Stimulated activated CD4-positive, alpha-beta T cell treated with anti-CD3 and anti-CD28 coated beads, Interleukin-4, amount 100 ng/mL, for 1 hour (primary cell): ENCODE measurements around the gene TRIM41.

Experiments
- DNase-seq: peaks from one replicate; pipeline ENCODE4 v3.0.0-alpha.2; 2020

TRIM41 gene

DNA sequence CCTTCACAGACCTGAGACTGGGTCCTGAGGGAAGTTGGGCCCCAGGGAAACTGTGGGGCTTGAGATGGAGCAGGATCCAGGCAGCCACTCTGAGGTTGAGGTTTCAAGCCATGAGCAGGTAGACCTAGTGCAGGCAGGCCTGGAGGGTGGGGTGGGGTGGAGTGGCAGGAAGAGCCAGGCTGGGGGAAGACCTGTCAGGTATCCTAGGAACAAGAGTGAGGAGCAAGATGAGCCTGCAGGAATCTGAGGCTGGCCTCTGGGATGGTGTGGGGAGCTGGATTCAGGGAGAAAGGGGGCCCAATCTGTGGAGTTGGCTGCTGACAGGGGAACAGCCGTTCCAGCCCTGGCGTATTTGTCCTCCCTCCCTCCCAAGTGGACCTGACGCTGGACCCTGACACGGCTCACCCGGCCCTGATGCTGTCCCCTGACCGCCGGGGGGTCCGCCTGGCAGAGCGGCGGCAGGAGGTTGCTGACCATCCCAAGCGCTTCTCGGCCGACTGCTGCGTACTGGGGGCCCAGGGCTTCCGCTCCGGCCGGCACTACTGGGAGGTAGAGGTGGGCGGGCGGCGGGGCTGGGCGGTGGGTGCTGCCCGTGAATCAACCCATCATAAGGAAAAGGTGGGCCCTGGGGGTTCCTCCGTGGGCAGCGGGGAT is 10.8 kb downstream of the TRIM41 start:
- no peak for DNase-seq

DNA sequence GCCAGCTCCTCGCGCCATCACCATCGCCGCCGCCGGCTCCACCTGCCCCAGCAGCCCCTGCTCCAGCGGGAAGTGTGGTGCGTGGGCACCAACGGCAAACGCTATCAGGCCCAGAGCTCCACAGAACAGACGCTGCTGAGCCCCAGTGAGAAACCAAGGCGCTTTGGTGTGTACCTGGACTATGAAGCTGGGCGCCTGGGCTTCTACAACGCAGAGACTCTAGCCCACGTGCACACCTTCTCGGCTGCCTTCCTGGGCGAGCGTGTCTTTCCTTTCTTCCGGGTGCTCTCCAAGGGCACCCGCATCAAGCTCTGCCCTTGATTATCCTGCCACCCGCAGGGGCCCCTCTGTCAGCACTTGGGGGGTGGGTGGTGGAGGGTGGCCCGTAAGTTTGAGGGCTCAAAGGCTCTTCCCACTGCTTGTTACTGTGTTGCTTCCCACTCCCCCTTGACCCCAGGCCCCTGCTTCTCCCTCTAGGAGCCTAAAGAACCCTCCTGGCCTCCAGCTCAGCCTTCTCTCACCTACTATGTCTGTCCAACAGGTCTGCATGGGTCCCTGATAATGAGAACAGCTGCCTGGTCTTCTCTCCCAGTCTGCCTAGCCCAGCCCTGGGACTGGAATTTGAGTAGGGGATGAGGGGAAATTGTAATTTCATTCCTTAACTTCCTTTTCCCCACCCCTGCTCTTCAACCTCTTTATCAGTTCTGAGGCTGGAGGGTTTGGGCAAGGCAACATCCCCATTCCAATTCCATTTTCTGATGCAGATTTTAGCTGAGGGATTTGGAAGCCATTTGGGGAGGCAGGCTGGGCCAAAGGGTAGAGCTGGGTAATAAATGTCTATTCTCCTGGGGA is 11.6 kb downstream of the TRIM41 start:
- DNase-seq: no peak

DNA sequence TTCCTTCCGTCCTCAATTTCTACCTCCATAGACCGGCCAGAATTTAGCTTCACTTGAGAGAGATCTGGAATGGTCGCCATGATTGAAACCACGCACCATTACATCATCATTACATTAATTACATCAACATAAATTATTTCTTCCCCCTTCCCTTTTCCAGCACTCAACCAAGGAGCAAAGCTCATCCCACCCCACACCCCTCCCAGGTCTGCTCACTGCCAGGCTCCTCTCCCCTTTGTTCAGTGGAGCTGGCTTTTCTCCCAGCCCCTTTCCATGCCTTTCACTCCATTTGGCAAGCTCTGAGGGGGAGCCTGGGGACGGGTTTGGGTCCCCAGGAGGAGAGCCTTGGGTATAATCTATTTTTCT is 12.2 kb downstream of the TRIM41 start:
- no peak for DNase-seq

DNA sequence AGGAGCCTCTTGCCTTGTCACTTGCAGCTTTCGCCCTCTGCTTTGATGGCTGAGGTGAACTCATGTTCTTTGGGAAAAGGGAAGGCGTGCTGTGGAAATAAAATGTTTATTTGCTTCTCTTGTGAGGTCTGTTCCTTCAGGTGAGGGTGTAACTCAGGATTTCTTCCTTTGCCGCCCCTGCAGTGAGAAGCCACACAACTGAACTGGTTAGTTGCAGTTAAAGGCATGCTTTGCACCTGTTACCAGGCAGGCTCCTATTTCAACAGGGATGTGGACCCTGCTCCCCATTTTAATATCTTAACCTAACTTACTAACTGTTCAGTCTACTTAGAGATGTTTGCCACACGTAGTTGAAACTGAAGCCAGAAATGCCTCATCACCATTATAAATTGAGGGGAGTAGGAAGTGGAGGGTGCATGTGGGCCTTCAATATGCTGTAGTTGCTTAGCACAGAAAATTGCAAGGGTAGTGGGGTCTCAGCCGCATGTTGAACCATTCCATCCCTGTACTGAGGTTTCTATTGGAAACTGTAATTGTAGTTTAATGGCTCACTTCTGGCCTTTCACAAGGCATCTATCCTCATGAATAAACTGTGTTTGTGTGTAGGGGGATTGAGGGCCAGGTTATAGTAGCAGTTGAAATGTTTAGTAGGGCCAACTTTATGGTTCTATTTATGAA is 12.7 kb downstream of the TRIM41 start:
- no peak for DNase-seq

DNA sequence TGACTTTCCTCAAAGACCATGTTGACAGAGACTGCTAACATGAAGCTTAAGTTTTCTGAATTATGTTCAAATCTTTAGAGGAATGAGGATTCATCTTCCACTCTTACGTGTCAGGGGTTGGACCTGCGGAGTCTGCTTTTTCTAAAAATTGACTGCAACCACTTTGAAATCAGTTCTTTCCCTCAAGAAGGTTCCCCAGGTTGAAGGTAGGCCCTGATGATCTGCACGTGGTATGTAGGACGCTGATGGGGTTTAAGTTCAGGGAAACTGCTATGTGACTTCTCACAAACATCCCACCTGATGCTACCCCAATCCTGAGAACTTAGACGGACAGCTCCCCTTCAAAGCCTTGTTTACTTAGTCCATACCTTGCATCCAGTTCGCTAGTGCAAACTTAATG is 13.4 kb downstream of the TRIM41 start:
- no peak for DNase-seq

DNA sequence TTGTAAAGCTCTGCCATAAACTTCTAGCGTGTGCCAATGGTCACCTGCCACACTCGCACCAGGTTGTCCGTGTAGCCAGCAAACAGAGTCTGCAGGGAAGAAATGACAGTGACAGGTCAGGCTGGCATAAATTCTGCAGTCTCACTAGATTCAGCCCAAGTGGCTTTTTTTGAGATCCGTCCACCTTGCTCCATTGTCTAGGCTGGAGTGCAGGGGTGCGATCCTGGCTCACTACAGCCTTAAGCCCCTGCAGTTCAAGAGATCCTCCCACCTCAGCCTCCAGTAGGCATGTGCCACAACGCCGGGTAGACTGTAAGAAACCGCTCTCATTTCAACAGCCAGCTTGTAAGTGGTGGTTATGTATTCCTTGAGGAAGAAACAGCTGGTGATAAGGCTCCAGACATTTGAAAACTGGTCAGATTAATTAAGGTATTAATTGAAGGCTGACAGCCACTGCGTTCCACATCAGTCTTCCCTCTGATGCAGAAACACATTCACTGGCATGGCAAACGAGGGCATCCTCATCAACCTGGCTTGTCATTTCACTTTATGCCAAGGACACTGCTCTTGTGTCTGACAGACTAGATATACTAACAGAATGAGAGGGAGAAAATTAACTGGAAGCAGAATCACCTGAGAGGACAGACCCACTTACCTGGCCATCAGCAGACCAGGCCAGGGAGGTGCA is 14.0 kb downstream of the TRIM41 start:
- DNase-seq: no peak

DNA sequence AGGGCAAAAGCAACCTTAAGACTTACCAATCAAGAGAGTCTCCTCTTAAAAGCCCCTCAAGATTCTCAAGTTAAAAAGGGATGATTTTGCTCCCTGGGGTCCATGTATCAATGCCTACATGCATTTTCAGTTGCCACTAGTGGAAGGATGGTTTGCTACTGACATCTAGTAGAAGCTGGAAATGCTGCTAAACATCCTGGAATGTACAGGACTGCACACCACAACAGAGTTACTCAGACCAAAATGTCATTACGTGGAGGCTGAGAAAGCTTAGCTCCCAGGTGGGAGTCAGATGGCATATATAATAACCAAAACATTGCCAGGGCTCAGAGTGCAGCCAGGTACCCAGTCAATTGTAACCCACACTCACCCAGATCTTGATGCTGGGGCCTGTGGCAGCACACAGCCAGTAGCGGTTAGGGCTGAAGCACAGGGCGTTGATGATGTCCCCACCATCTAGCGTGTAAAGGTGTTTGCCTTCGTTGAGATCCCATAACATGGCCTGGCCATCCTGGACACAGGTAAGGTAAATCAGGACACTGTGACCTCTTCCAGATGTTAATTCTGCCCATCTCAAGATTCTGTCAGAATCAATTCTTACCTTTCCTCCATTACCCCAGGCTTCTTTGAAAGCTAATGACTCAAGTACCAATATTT is 14.8 kb downstream of the TRIM41 start:
- no peak for DNase-seq

DNA sequence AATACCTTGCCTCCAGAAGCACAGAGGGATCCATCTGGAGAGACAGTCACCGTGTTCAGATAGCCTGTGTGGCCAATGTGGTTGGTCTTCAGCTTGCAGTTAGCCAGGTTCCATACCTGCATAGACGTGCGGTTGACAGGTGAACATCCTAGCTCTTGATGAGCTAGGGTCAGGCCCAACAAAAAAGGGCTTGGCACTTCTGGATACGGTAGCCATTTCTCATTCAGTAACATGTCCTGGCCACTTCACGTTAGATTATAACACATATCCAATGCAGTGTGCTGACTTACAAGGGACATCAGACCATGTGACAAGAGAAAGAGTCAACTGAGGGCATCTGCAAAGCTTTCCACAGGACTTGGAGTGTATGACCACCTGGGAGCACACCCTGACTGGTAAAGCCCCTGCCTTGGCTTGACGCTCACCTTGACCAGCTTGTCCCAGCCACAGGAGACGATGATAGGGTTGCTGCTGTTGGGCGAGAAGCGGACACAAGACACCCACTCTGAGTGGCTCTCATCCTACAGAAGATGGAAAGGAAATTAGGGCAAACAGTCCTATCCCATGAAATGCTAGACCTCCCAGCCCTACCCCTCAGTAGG is 16.1 kb downstream of the TRIM41 start:
- DNase-seq: no peak

DNA sequence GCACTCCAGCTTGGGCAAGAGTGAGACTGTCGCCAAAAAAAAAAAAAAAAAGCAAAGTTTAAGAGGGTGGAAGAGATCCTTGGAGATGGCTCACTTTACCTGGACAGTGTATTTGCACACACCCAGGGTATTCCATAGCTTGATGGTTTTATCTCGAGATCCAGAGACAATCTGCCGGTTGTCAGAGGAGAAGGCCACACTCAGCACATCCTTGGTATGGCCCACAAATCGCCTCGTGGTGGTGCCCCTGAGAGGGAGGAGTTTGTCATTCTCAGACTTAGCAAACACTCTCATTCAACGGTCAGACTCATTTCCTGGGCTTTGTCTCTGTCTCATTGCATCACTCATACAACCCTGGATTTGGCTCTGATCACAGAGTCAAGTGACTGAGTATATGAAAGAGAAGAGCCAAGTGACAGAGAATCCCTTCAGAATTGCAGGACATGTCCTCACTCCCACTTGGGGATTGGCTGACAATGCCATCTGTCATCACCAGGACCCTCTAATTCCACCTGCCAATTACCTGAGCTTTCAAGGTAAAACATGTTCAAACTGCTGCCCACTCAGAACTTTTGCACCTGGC is 18.4 kb downstream of the TRIM41 start:
- DNase-seq: peak; percentile 48

DNA sequence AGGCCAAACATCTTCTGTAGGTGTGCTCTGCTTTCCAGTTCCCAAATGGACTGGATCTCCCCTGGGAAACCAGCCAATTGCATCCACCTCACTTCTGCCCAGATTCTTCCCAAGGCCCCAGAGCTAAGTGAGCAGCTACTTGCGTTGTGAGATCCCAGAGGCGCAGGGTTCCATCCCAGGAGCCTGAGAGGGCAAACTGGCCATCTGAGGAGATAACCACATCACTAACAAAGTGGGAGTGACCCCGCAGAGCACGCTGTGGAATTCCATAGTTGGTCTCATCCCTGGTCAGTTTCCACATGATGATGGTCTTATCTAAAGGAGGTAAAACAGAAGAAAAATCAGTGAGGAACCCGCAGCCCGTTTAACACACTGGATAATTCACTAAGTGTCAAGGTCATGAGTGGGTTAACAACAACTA is 19.0 kb downstream of the TRIM41 start:
- no peak for DNase-seq

DNA sequence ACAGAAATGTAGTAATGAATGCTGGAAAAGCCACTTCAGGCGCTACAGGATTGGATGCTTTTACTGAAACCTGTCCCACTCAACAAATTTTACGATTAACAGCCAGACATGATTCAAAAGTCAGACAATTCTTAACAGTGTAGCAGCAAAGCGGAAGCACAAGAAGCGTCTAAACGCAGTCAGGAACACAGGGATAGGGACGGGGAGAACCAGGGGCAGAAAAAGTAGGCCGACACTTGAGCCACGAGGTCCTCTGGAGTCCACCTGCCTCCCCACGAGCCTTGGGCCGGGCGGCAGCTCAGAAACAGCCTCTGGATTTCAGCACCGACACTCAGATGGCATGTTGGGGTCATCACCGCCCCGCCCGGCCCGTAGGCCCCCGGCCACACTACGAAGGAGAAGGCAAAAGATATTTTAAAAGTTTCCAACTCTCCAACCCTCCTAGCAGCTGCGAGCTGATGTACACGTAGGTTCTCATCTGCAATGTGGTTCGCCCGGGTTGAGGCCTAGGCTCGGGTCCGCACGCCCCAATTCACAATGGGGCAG is 20.0 kb downstream of the TRIM41 start:
- DNase-seq: no peak

DNA sequence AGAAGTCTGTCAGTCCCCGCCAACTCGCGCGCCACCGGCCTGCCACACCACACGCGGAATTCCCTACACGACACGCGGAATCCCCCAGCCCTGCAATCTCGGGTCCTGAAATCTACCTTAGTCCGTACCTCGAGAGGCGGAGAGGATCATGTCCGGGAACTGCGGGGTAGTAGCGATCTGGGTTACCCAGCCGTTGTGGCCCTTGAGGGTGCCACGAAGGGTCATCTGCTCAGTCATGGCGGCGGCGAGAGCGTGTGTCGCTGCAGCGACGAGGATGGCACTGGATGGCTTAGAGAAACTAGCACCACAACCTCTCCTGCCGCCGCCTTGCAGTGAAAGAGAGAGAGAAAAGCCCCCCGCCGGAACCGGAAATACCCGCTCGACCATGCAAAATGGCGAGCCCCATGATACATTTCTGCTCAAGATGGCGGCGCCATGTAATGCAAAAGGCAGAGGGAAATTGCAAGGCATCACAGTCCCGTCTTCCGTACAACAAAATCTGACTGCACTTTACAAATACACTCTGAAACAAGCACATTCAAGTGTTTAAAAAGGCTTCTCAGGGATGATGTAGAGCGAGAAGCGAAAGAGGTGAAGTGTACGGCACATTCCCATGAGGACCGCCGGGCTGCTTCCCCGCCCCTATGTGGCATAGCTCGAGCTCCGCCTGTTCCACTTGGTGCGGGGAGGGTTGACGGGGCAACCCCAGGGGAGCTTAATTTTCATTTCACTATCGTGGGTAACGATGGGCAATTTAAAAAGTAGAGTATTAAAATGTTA is 20.7 kb downstream of the TRIM41 start, which contains the start of gene RACK1:
Gene RACK1, minus strand, starts transcription at position 343 of the 780 bp plus-strand sequence. Its CDS starts 106 bp downstream, at position 237.
- DNase-seq: peak; percentile 87

DNA sequence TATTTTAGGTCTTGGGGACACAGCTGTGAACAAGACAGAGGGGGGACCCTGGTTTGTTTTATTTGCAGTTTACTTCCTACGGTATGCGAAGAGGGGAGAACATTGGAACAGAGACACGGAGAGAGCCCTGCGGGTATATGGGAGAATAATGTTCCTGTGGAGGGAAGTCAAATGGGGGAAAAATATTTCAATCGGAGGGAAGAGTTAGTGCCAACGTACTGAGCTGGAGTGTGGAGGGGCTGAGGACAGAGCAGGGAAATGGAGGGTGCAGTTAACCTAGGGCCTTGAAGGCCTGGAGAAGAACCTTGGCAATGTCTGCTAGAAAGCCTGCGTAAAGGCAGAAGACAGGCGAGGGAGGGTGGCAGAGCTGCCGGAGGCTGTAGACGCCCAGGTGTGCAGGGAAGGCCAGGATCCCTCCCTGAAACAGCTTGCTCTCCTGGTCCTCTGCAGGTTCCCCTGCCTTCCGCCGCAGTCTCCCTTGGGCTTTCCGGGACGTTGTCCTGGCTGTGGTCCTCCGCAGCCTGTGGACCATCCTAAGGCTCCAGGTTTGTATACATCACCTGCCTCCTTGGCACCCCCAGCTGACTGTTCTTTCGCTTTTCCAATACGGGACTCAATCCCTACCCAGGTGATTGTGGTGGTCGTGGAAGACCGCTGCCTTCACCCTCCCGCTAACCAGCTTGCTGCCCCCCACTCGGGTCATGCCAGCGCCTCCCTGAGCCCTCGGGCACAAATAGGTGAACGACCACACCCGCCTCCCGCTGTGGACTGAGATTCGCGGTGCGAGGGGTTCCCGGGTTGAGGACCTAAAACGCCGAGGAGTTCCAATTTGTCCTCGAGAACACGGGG is 22.6 kb downstream of the TRIM41 start:
- DNase-seq: no peak

DNA sequence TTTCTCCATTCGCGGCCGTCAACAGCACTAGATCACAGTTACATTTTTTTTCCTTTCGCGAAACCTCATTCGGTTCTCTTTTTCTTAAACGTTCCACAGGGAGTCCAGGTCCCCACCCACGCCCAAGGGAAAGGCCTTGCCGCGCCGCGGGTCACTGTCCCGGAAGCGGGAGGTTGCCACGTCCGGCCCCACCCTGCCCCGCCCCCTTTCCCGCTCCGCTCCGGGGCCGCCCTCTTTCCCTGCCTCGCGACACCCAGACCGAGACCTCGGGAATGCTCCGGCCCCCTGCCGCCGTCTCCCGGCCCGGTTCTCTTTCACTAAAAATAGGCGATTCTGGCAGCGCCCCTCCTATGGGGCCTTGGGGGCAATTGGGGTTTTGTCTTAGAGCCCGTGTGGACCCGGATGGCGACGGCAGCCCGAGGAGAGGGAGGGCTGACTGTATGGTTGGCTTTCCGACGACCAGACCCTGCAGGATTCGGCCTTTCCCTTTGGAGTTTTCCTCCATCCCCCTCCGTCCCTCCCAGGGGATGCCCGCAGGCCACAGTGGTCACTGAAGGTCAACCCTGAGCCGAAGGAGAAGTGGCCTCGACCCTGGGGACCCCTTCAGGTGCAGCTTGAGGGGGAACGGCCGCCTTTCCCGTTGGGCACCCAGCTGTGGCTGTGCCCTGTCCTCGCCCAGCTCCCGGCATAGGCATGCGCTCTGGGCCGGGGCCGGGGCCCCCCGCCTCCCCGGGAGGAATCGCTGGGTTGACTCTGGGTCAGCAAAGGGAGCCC is 23.4 kb downstream of the TRIM41 start:
- DNase-seq: peak; percentile 73

DNA sequence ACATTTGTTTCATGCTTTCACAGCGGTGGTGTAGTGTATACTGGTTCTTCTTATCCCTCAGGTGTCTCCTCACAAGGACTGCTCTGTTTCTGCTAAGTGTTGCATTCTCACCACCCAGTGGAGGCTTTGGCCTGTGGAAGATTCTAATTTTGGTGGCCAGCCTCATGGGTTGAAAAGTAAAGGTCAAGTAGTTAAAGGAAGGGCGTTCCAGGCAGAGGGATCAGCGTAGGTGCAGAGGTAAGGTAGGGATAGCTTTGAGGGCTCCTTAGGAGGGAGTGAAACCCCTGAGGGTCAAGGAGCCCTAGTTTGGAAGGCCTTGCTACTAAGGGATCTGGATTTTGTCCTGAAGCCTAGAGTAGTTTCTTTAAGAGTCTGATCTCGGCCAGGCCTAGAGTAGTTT is 25.2 kb downstream of the TRIM41 start:
- no peak for DNase-seq

DNA sequence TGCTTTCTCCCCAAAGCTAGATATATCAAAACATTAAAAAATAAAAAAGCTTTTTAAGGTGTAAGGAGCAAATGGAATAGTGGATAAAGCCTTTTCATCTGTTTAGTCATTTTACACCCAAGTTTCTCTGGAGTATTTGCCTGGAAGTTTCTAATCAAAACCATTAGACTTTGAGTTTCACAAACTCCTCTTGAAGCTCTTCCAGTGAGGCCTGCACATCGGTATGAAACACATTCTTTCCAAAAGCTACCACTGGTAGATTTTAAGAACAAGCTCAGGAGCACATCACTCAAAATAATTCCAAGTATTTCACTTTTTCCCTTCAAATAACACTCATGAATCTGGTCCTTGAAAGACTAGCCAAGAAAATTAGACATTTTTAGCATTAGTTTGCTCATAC is 32.2 kb downstream of the TRIM41 start:
- no peak for DNase-seq

DNA sequence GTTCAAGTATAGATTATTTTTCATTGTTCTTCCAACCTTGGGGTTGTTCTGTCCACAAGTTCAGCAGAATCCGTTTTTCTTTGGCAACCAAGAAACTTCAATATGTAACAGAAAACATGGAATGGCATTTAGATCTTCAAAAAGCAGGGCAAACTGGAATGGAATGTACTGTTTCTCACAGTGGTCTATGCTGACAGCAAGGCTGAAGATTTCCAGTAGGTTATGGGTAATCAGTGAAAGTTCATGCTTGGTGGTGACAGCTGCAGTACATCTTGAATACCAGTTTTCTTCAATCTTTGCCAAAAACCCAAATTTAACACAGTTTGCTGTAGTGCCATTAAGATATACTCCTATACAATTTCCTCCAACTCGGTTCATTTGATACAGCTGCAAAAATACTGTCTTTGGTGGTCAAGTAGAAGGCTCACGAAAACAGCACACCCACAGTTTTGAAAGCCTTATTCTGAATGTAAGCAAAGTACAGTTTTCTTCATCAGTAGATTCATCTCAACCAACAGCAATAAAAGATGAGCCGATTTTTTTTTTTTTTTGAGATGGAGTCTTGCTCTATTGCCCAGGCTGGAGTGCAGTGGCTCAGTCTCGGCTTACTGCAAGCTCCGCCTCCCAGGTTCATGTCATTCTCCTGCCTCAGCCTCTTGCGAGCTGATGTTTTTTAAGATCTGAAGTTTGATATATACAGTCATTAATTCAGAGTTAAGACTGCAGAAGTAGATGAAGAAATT is 32.9 kb downstream of the TRIM41 start:
- DNase-seq: no peak

DNA sequence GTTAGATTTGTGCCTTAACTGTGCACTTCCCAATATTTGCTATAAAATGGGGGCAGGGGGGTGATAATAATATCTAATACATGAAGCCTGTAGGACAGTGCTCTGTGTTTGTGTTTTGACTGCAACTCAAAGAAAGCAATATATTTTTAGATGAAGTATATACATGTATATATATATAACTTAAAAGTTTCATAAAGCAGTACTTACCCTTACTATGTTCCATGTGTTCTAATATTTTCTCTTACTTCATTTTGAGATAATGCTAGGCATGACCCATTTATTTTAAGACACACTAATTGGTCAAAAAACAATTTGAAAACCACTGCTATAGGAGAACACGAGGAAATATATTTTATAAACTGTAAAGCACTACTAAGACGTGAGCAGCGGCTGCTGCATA is 35.5 kb downstream of the TRIM41 start:
- DNase-seq: no peak
